ENCODE results near the gene ARMH4. TPM values are rescaled to one million over a fixed set of nuclear protein-coding genes. Genes with fewer than 3 reads are reported as not detected.

ARMH4 gene
- total and polyA plus RNA-seq, 2 experiments from 2014 or later: 48.6 to 64.6 TPM

GRCh38 chr14:58098507-58098906 lies 53.5 kb downstream of the ARMH4 start:
- no peaks in the 10 kb centered on the region for H3K9me3 ChIP-seq (ENCODE audit: low read depth)
- peaks cover 3% of the 10 kb centered on the region for H3K4me1 ChIP-seq (ENCODE audit: low read depth)
- no peak overlapping the region for H3K27ac ChIP-seq
- peaks cover 16% of the 10 kb centered on the region for H3K36me3 ChIP-seq
- no peak for DNase-seq (ENCODE audit: low read depth in 1 of 2, low spot score in 1 of 2)
- H3K4me3 ChIP-seq: no peak overlapping the region
- TF ChIP-seq CTCF (IDR thresholded peaks at IDR 0.05; ENCODE audit: low read depth, low read length): no peak
- H3K27me3 ChIP-seq: no peaks in the 10 kb centered on the region

GRCh38 chr14:58096731-58097130 lies 55.3 kb downstream of the ARMH4 start:
- no peak overlapping the region for H3K4me3 ChIP-seq
- H3K4me1 ChIP-seq (ENCODE audit: low read depth): peaks cover 3% of the 10 kb centered on the region
- no peaks in the 10 kb centered on the region for H3K9me3 ChIP-seq (ENCODE audit: low read depth)
- no peaks in the 10 kb centered on the region for H3K27me3 ChIP-seq
- no peak for TF ChIP-seq CTCF (IDR thresholded peaks at IDR 0.05; ENCODE audit: low read depth, low read length)
- no peak overlapping the region for H3K27ac ChIP-seq
- peaks cover 24% of the 10 kb centered on the region for H3K36me3 ChIP-seq
- DNase-seq (ENCODE audit: low read depth in 1 of 2, low spot score in 1 of 2): no peak

GRCh38 chr14:58091883-58092630 lies 60.0 kb downstream of the ARMH4 start:
- H3K27ac ChIP-seq: no peak overlapping the region
- no peak for DNase-seq (ENCODE audit: low read depth in 1 of 2, low spot score in 1 of 2)
- no peaks in the 10 kb centered on the region for H3K4me1 ChIP-seq (ENCODE audit: low read depth)
- no peaks in the 10 kb centered on the region for H3K9me3 ChIP-seq (ENCODE audit: low read depth)
- no peak overlapping the region for H3K4me3 ChIP-seq
- H3K27me3 ChIP-seq: no peaks in the 10 kb centered on the region
- TF ChIP-seq CTCF (IDR thresholded peaks at IDR 0.05; ENCODE audit: low read depth, low read length): no peak
- peaks cover 43% of the 10 kb centered on the region for H3K36me3 ChIP-seq

GRCh38 chr14:58089612-58090011 lies 62.4 kb downstream of the ARMH4 start:
- TF ChIP-seq CTCF (IDR thresholded peaks at IDR 0.05; ENCODE audit: low read depth, low read length): no peak

GRCh38 chr14:58088961-58089360 lies 63.1 kb downstream of the ARMH4 start:
- Histone ChIP-seq H3K27me3 (no peaks in the 10 kb centered on the region), H3K4me3 (no peak overlapping the region), H3K36me3 (peaks cover 39% of the 10 kb centered on the region), H3K9me3 (ENCODE audit: low read depth) (no peaks in the 10 kb centered on the region), H3K27ac (no peak overlapping the region), H3K4me1 (ENCODE audit: low read depth) (no peaks in the 10 kb centered on the region)
- DNase-seq (ENCODE audit: low read depth in 1 of 2, low spot score in 1 of 2): no peak
- TF ChIP-seq CTCF (IDR thresholded peaks at IDR 0.05; ENCODE audit: low read depth, low read length): no peak

More at GRCh38 chr14:58089612-58090011, 62.4 kb downstream of the ARMH4 start:
- Histone ChIP-seq H3K4me3 (no peak overlapping the region), H3K27ac (no peak overlapping the region), H3K4me1 (ENCODE audit: low read depth) (no peaks in the 10 kb centered on the region), H3K36me3 (peaks cover 33% of the 10 kb centered on the region), H3K27me3 (no peaks in the 10 kb centered on the region), H3K9me3 (ENCODE audit: low read depth) (no peaks in the 10 kb centered on the region)
- DNase-seq (ENCODE audit: low read depth in 1 of 2, low spot score in 1 of 2): no peak
